Measurements from ENCODE around the gene LDHA.

The LDHA gene

GRCh38 chr11:18449251-18449650 is 54.9 kb downstream of the LDHA start:
- Histone ChIP-seq H3K27me3 (ENCODE audit: insufficient read depth, low read depth) (no peaks in the 10 kb centered on the region), H3K9ac (no peak overlapping the region), H3K27ac (no peak overlapping the region), H3K4me1 (ENCODE audit: low read depth, poor library complexity, severe bottlenecking) (no peaks in the 10 kb centered on the region), H3K4me2 (no peak overlapping the region), H4K20me1 (ENCODE audit: insufficient read depth) (no peaks in the 10 kb centered on the region), H3K4me3 (IDR thresholded peaks at IDR 0.05; ENCODE audit: insufficient read depth, low read depth, low read length) (no peak overlapping the region), H3K79me2 (ENCODE audit: insufficient read depth, low read depth) (no peaks in the 10 kb centered on the region), H3K36me3 (ENCODE audit: insufficient read depth) (no peaks in the 10 kb centered on the region), H2AFZ (ENCODE audit: low read depth) (no peak overlapping the region)
- no peak for TF ChIP-seq CTCF (conservative IDR thresholded peaks at IDR 0.05; ENCODE audit: low read depth, low read length)

GRCh38 chr11:18452927-18453326 is 58.6 kb downstream of the LDHA start:
- Histone ChIP-seq H3K27ac (no peak overlapping the region), H2AFZ (ENCODE audit: low read depth) (no peak overlapping the region), H3K4me2 (no peak overlapping the region), H4K20me1 (ENCODE audit: insufficient read depth) (no peaks in the 10 kb centered on the region), H3K36me3 (ENCODE audit: insufficient read depth) (no peaks in the 10 kb centered on the region), H3K79me2 (ENCODE audit: insufficient read depth, low read depth) (no peaks in the 10 kb centered on the region), H3K27me3 (ENCODE audit: insufficient read depth, low read depth) (no peaks in the 10 kb centered on the region), H3K4me3 (IDR thresholded peaks at IDR 0.05; ENCODE audit: insufficient read depth, low read depth, low read length) (no peak overlapping the region), H3K4me1 (ENCODE audit: low read depth, poor library complexity, severe bottlenecking) (no peaks in the 10 kb centered on the region), H3K9ac (no peak overlapping the region)
- no peak for TF ChIP-seq CTCF (conservative IDR thresholded peaks at IDR 0.05; ENCODE audit: low read depth, low read length)

- H3K36me3 ChIP-seq (ENCODE audit: insufficient read depth) = no peaks in the 10 kb centered on the region
- H3K27me3 ChIP-seq (ENCODE audit: insufficient read depth, low read depth) = no peaks in the 10 kb centered on the region
- H3K9ac ChIP-seq = no peak within 1 kb of the TSS
- H3K27ac ChIP-seq = no peak within 1 kb of the TSS
- H2AFZ ChIP-seq (ENCODE audit: low read depth) = no peak within 1 kb of the TSS
- H4K20me1 ChIP-seq (ENCODE audit: insufficient read depth) = no peaks in the 10 kb centered on the region
- H3K79me2 ChIP-seq (ENCODE audit: insufficient read depth, low read depth) = no peaks in the 10 kb centered on the region
- no peaks in the 10 kb centered on the region for H3K4me1 ChIP-seq (ENCODE audit: low read depth, poor library complexity, severe bottlenecking)
- H3K4me2 ChIP-seq = no peak within 1 kb of the TSS
- no peak for TF ChIP-seq CTCF (conservative IDR thresholded peaks at IDR 0.05; ENCODE audit: low read depth, low read length)
- no peak within 1 kb of the TSS for H3K4me3 ChIP-seq (IDR thresholded peaks at IDR 0.05; ENCODE audit: insufficient read depth, low read depth, low read length)
These were observed 61.5 kb downstream of the LDHA start, which contains the start of gene LDHAL6A for GRCh38 chr11:18455686-18456372. LDHAL6A (plus strand) TSS chr11:18455856; CDS start chr11:18456681, 825 bp downstream.

- no peak overlapping the region for H3K4me2 ChIP-seq
- H2AFZ ChIP-seq (ENCODE audit: low read depth) = no peak overlapping the region
- no peak overlapping the region for H3K27ac ChIP-seq
- no peak for TF ChIP-seq CTCF (conservative IDR thresholded peaks at IDR 0.05; ENCODE audit: low read depth, low read length)
- H3K4me3 ChIP-seq (IDR thresholded peaks at IDR 0.05; ENCODE audit: insufficient read depth, low read depth, low read length) = no peak overlapping the region
- no peaks in the 10 kb centered on the region for H3K27me3 ChIP-seq (ENCODE audit: insufficient read depth, low read depth)
- no peaks in the 10 kb centered on the region for H3K79me2 ChIP-seq (ENCODE audit: insufficient read depth, low read depth)
- no peak overlapping the region for H3K9ac ChIP-seq
- H4K20me1 ChIP-seq (ENCODE audit: insufficient read depth) = no peaks in the 10 kb centered on the region
- H3K36me3 ChIP-seq (ENCODE audit: insufficient read depth) = no peaks in the 10 kb centered on the region
- H3K4me1 ChIP-seq (ENCODE audit: low read depth, poor library complexity, severe bottlenecking) = peaks cover under 1% of the 10 kb centered on the region
These were observed 63.1 kb downstream of the LDHA start for GRCh38 chr11:18457450-18457849.
